H9 (cell line): Measurements from ENCODE around the gene ZSWIM8. TPM values are rescaled to one million over a fixed set of nuclear protein-coding genes. Genes with fewer than 3 reads are reported as not detected.

Experiments
- DNase-seq: peaks from one replicate; pipeline ENCODE4 v3.0.0-alpha.2; 2017
- H2AFZ ChIP-seq: one replicate; pipeline ENCODE4 v1.6.1; 2013; ENCODE audit warnings: mild to moderate bottlenecking, low read length, control low read depth, moderate library complexity
- H2AK5ac ChIP-seq: 2 replicates; pipeline ENCODE4 v1.6.1; 2013; ENCODE audit warnings: low read length, control low read depth, mixed read lengths; ENCODE audit not compliant: insufficient read length
- H2BK120ac ChIP-seq: one replicate; pipeline ENCODE4 v1.6.1; 2013; ENCODE audit warnings: low read depth, mild to moderate bottlenecking, low read length, control low read depth, inconsistent platforms; ENCODE audit not compliant: poor library complexity, severe bottlenecking
- H2BK12ac ChIP-seq: 2 replicates; pipeline ENCODE4 v1.6.1; 2013; ENCODE audit warnings: low read length, control low read depth, mixed read lengths, low read depth; ENCODE audit not compliant: insufficient read length
- H2BK15ac ChIP-seq: 2 replicates; pipeline ENCODE4 v1.6.1; 2013; ENCODE audit warnings: low read depth, low read length, control low read depth
- H2BK20ac ChIP-seq: one replicate; pipeline ENCODE4 v1.6.1; 2013; ENCODE audit warnings: low read depth, mild to moderate bottlenecking, low read length, control low read depth, inconsistent platforms; ENCODE audit not compliant: poor library complexity, severe bottlenecking
- H2BK5ac ChIP-seq: 2 replicates; pipeline ENCODE4 v1.6.1; 2013; ENCODE audit warnings: low read length, control low read depth, mixed read lengths; ENCODE audit not compliant: insufficient read length
- H3K14ac ChIP-seq: 2 replicates; pipeline ENCODE4 v1.6.1; 2013; ENCODE audit warnings: low read length, control low read depth; ENCODE audit not compliant: insufficient read depth
- H3K18ac ChIP-seq: 2 replicates; pipeline ENCODE4 v1.6.1; 2013; ENCODE audit warnings: low read depth, mild to moderate bottlenecking, mixed read lengths, low read length, control low read depth; ENCODE audit not compliant: insufficient read length
- H3K23ac ChIP-seq: 2 replicates; pipeline ENCODE4 v1.6.1; 2013; ENCODE audit warnings: low read length, control low read depth, mixed read lengths, low read depth; ENCODE audit not compliant: insufficient read length
- H3K23me2 ChIP-seq: 2 replicates; pipeline ENCODE4 v1.6.1; 2013; ENCODE audit warnings: low read depth, mild to moderate bottlenecking, mixed read lengths, low read length, control low read depth; ENCODE audit not compliant: insufficient read length, poor library complexity, severe bottlenecking
- H3K27ac ChIP-seq: 2 replicates; pipeline ENCODE4 v1.5.1; 2013; ENCODE audit warnings: low read length, control low read depth, mixed read lengths, low read depth; ENCODE audit not compliant: insufficient read length
- H3K27me3 ChIP-seq: 2 replicates; pipeline ENCODE4 v1.6.1; 2013; ENCODE audit warnings: low read length, control low read depth, inconsistent platforms; ENCODE audit not compliant: insufficient read depth
- H3K4ac ChIP-seq: 2 replicates; pipeline ENCODE4 v1.6.1; 2013; ENCODE audit warnings: low read depth, mild to moderate bottlenecking, control low read depth, inconsistent platforms, low read length, moderate library complexity
- H3K4me1 ChIP-seq: 2 replicates; pipeline ENCODE4 v1.6.1; 2013; ENCODE audit warnings: low read length, control low read depth, inconsistent platforms; ENCODE audit not compliant: insufficient read depth
- H3K4me2 ChIP-seq: 2 replicates; pipeline ENCODE4 v1.6.1; 2013; ENCODE audit warnings: low read length, control low read depth, mixed read lengths; ENCODE audit not compliant: insufficient read length, insufficient read depth
- H3K56ac ChIP-seq: 2 replicates; pipeline ENCODE4 v1.6.1; 2013; ENCODE audit warnings: low read depth, mild to moderate bottlenecking, mixed read lengths, low read length, control low read depth; ENCODE audit not compliant: insufficient read length
- H3K79me1 ChIP-seq: 2 replicates; pipeline ENCODE4 v1.6.1; 2013; ENCODE audit warnings: low read depth, mild to moderate bottlenecking, moderate library complexity, low read length, control low read depth, inconsistent platforms; ENCODE audit not compliant: insufficient read depth, poor library complexity, severe bottlenecking
- H3K79me2 ChIP-seq: 2 replicates; pipeline ENCODE4 v1.6.1; 2013; ENCODE audit warnings: low read length, control low read depth, inconsistent platforms; ENCODE audit not compliant: insufficient read depth
- H3K9ac ChIP-seq: 2 replicates; pipeline ENCODE4 v1.6.1; 2013; ENCODE audit warnings: low read length, control low read depth, mixed read lengths; ENCODE audit not compliant: insufficient read length; ENCODE audit errors: extremely low read depth
- H3K9me3 ChIP-seq: one replicate; pipeline ENCODE4 v1.6.1; 2013; ENCODE audit warnings: low read depth, low read length, inconsistent platforms; ENCODE audit not compliant: control insufficient read depth
- H3T11ph ChIP-seq: one replicate; pipeline ENCODE4 v1.6.1; 2013; ENCODE audit warnings: mild to moderate bottlenecking, low read length, control low read depth, inconsistent platforms
- H4K20me1 ChIP-seq: one replicate; pipeline ENCODE4 v1.6.1; 2013; ENCODE audit not compliant: control insufficient read depth, insufficient read length, insufficient read depth
- H4K5ac ChIP-seq: 2 replicates; pipeline ENCODE4 v1.6.1; 2013; ENCODE audit warnings: low read depth, mild to moderate bottlenecking, mixed read lengths, low read length, control low read depth; ENCODE audit not compliant: insufficient read length
- H4K8ac ChIP-seq: replicated peaks from 2 replicates; pipeline ENCODE4 v1.6.1; 2013; ENCODE audit warnings: low read length, control low read depth, mixed read lengths, low read depth; ENCODE audit not compliant: insufficient read length
- H4K91ac ChIP-seq: 2 replicates; pipeline ENCODE4 v1.6.1; 2013; ENCODE audit warnings: low read depth, mild to moderate bottlenecking, moderate library complexity, mixed read lengths, low read length, control low read depth; ENCODE audit not compliant: insufficient read length
- H3K27ac Mint-ChIP-seq, 3 experiments: 2 replicates in 2 of 3; 3 replicates in 1 of 3; pipeline ENCODE4 v1.8.0; 2020 to 2021; ENCODE audit warnings: mixed read lengths in 3 of 3, mild to moderate bottlenecking in 1 of 3, moderate library complexity in 1 of 3
- H3K27me3 Mint-ChIP-seq: 2 replicates; pipeline ENCODE4 v1.8.0; 2021; ENCODE audit warnings: low read depth, mild to moderate bottlenecking, moderate library complexity, mixed read lengths
- H3K36me3 Mint-ChIP-seq, 3 experiments: 2 replicates in 2 of 3; 3 replicates in 1 of 3; pipeline ENCODE4 v1.8.0; 2020 to 2021; ENCODE audit warnings: low read depth in 3 of 3, mixed read lengths in 3 of 3; ENCODE audit not compliant: insufficient read depth in 1 of 3
- H3K4me1 Mint-ChIP-seq, 2 experiments: 2 replicates each; pipeline ENCODE4 v1.8.0; 2020; ENCODE audit warnings: mixed read lengths in 2 of 2
- H3K4me3 Mint-ChIP-seq, 2 experiments: 2 replicates in 1 of 2; 3 replicates in 1 of 2; pipeline ENCODE4 v1.8.0; 2020 to 2021; ENCODE audit warnings: mild to moderate bottlenecking in 2 of 2, mixed read lengths in 2 of 2, moderate library complexity in 1 of 2
- H3K9me3 Mint-ChIP-seq, 2 experiments: 2 replicates in 1 of 2; 3 replicates in 1 of 2; pipeline ENCODE4 v1.8.0; 2020; ENCODE audit warnings: mild to moderate bottlenecking in 2 of 2, mixed read lengths in 2 of 2, moderate library complexity in 1 of 2
- WGBS: extraction: QIAGEN DNeasy Blood & Tissue Kit; methylation state at CpG from one replicate; pipeline ENCODE4 v1.1.7; 2013; ENCODE audit warnings: missing lambda C conversion rate, low lambda C conversion rate, mixed read lengths; ENCODE audit not compliant: insufficient read length; ENCODE audit errors: extremely low coverage; 5-methylcytosine and 5-hydroxymethylcytosine counted together
- total RNA-seq: library from RNA; stranded (reverse); gene quantifications from 2 replicates; pipeline ENCODE4 v1.2.1, GENCODE V29; 2021
- TF ChIP-seq, protein P1 (sequence below): fragments of 200-600 bp; sonication (generic); conservative IDR thresholded peaks from 3 replicates; pipeline ENCODE4 v1.8.0; 2021; ENCODE audit warnings: antibody characterized with exemption, mild to moderate bottlenecking

The ZSWIM8 gene
- total RNA-seq, 1 experiment from 2014 or later = 41.0 TPM

DNA sequence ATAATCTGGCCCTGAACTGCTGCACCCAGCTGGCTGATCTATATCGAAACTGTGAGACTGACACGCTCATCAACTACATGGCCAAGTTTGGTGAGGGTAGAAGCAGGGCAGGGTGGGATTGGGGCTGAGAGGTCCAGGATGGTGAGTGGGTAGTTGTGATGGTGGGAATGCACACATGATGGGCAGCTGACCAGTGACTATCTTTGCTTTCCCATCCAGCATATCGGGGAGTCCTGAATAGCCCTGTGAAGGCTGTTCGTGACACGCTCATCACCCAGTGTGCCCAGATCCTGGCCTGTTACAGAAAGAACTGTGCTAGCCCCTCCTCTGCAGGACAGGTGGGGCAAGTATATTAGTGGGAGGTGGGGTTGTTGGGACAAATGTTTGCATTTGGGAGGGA is 16.0 kb upstream of the ZSWIM8 start:
- Histone ChIP-seq H2BK12ac (no peak overlapping the region), H2AFZ (no peak overlapping the region), H2AK5ac (no peak overlapping the region), H4K91ac (no peak overlapping the region), H3K79me2 (no peaks in the 10 kb centered on the region), H2BK120ac (no peak overlapping the region), H3K23ac (no peak overlapping the region), H3K79me1 (no peaks in the 10 kb centered on the region), H3K9me3 (no peaks in the 10 kb centered on the region), H3K14ac (no peak overlapping the region), H4K5ac (no peak overlapping the region), H3K4me1 (peaks cover 5% of the 10 kb centered on the region; the same call in 1 of the 2 replicates), H3K27me3 (no peaks in the 10 kb centered on the region), H3K4ac (no peak overlapping the region), H2BK20ac (no peak overlapping the region), H3K23me2 (peaks cover 3% of the 10 kb centered on the region), H3K27ac (no peak overlapping the region), H3K18ac (no peak overlapping the region), H3K4me2 (no peak overlapping the region), H4K20me1 (no peaks in the 10 kb centered on the region), H3K56ac (no peak overlapping the region), H3K9ac (no peak overlapping the region), H3T11ph (no peak overlapping the region), H4K8ac (no peak overlapping the region), H2BK5ac (no peak overlapping the region), H2BK15ac (no peak overlapping the region)
- Mint-ChIP-seq H3K4me1 (peaks cover 20 to 25% of the 10 kb centered on the region in 2 experiments), H3K9me3 (no peaks in the 10 kb centered on the region), H3K36me3 (peaks cover 27 to 76% (median 55%) of the 10 kb centered on the region in 3 experiments), H3K4me3 (no peak overlapping the region), H3K27ac (no peak overlapping the region; a peak in 1 of 7 replicates), H3K27me3 (no peaks in the 10 kb centered on the region)
- no peak for DNase-seq
- WGBS = no CpG with 5 or more reads among the region's 5 CpGs
- TF ChIP-seq, protein P1, sequence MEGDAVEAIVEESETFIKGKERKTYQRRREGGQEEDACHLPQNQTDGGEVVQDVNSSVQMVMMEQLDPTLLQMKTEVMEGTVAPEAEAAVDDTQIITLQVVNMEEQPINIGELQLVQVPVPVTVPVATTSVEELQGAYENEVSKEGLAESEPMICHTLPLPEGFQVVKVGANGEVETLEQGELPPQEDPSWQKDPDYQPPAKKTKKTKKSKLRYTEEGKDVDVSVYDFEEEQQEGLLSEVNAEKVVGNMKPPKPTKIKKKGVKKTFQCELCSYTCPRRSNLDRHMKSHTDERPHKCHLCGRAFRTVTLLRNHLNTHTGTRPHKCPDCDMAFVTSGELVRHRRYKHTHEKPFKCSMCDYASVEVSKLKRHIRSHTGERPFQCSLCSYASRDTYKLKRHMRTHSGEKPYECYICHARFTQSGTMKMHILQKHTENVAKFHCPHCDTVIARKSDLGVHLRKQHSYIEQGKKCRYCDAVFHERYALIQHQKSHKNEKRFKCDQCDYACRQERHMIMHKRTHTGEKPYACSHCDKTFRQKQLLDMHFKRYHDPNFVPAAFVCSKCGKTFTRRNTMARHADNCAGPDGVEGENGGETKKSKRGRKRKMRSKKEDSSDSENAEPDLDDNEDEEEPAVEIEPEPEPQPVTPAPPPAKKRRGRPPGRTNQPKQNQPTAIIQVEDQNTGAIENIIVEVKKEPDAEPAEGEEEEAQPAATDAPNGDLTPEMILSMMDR = no peak
